DND-41 (cell line): ENCODE measurements around the gene RETN.

Experiments used
- EZH2 ChIP-seq: IDR thresholded peaks from 3 replicates; pipeline ENCODE4 v1.6.1; 2012; ENCODE audit warnings: borderline replicate concordance, low read depth, mild to moderate bottlenecking, moderate library complexity, low read length, inconsistent platforms; ENCODE audit not compliant: severe bottlenecking
- TF ChIP-seq, protein P1 (sequence below): IDR thresholded peaks from 2 replicates; pipeline ENCODE4 v1.5.1; 2012; ENCODE audit warnings: borderline replicate concordance, low read length, moderate library complexity, mild to moderate bottlenecking; ENCODE audit not compliant: poor library complexity, severe bottlenecking; ENCODE audit errors: extremely low read depth

DNA sequence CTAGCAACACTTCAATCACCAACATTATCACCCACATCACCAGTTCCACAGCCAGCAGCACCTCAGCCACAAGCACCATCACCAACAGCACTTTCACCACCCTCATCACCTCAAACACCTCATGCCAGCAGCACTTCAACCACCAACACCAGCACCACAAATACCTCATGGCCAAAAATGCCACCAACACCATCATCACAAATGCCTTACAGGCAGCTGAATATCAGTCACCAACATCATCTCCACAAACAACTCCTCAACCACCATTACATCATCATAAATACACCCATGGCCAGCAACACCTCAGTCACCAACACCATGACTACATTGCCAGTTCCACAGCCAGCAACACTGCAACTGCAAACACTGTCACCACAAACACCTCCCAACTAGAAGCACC is 22.6 kb downstream of the RETN start:
- TF ChIP-seq, protein P1, sequence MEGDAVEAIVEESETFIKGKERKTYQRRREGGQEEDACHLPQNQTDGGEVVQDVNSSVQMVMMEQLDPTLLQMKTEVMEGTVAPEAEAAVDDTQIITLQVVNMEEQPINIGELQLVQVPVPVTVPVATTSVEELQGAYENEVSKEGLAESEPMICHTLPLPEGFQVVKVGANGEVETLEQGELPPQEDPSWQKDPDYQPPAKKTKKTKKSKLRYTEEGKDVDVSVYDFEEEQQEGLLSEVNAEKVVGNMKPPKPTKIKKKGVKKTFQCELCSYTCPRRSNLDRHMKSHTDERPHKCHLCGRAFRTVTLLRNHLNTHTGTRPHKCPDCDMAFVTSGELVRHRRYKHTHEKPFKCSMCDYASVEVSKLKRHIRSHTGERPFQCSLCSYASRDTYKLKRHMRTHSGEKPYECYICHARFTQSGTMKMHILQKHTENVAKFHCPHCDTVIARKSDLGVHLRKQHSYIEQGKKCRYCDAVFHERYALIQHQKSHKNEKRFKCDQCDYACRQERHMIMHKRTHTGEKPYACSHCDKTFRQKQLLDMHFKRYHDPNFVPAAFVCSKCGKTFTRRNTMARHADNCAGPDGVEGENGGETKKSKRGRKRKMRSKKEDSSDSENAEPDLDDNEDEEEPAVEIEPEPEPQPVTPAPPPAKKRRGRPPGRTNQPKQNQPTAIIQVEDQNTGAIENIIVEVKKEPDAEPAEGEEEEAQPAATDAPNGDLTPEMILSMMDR: no peak
- no peak for TF ChIP-seq EZH2
